ENCODE results near the gene HSFY2. TPM values are rescaled to one million over a fixed set of nuclear protein-coding genes. Genes with fewer than 3 reads are reported as not detected.
"Not testable (repeated sequence)": the region's sequence is repeated elsewhere in the genome, so short reads cannot be mapped to it uniquely, and the experiment has no call there.

Gene HSFY2
- total RNA-seq, 1 experiment from 2014 or later: not detected

DNA sequence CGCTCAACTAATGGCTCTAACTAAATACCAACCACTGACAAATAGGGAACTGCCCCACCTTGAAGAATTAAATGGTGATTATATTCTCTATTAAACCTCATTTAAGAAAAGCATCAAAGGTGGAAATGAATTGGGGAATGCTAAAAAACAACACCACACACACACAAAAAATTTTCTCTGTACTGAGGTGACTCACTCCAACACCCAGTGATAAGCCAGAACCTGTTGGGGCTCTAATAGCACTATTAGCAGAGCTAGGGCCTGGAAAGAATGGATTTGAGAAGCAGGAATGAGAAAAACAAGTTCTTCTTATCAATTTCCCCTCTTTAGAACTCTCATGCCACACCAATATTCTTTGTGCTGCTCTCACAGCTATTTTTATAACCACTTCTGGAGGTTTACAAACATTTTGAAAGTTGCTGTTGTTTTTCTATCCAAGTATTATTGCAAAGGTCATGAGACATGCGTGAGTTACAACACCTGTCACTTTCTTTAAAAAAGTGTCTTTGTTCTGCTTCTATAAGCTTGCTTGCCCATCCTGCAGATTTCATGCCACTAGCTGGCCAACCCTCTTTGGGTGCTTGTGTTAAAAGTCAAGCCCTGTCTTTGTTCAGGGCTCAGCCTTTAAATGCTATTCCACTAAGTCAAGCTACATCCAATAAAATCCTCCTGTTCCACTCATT lies 20.3 kb downstream of the HSFY2 start:
- POLR2A ChIA-PET; H3K27me3 ChIP-seq (ENCODE audit: insufficient read depth, low read length); H3K9ac ChIP-seq (ENCODE audit: low read length); ATAC-seq; H3K4me2 ChIP-seq (ENCODE audit: low read length); CTCF ChIA-PET; DNase-seq (ENCODE audit: low read depth, low spot score); BruUV-seq (replicated peaks); H3K27ac ChIP-seq (ENCODE audit: low read depth, low read length); H3K4me1 ChIP-seq (ENCODE audit: control insufficient read depth in 1 of 2, insufficient read depth in 2 of 2, low read length in 2 of 2); intact Hi-C loops (cut with micrococcal nuclease); H3K4me3 ChIP-seq (replicated peaks in 1 of 2; ENCODE audit: low read depth in 1 of 2, low read length in 2 of 2); H4K20me1 ChIP-seq (ENCODE audit: insufficient read depth); RAD21 ChIA-PET (ENCODE audit: low non-redundant PET in 1 of 2, low total read pairs in 2 of 2, uncharacterized antibody in 2 of 2, unreplicated experiment in 2 of 2); H3K36me3 ChIP-seq (ENCODE audit: control insufficient read depth in 1 of 2, insufficient read depth in 2 of 2, low read length in 2 of 2); H2AFZ ChIP-seq (ENCODE audit: low read depth, low read length, poor library complexity, severe bottlenecking); H3K9me3 ChIP-seq (ENCODE audit: control insufficient read depth in 1 of 2, insufficient read depth in 1 of 2, low read depth in 1 of 2, low read length in 2 of 2); H3K9me2 ChIP-seq (ENCODE audit: insufficient read depth); H3K79me2 ChIP-seq (ENCODE audit: insufficient read depth, low read length): not testable (repeated sequence)

DNA sequence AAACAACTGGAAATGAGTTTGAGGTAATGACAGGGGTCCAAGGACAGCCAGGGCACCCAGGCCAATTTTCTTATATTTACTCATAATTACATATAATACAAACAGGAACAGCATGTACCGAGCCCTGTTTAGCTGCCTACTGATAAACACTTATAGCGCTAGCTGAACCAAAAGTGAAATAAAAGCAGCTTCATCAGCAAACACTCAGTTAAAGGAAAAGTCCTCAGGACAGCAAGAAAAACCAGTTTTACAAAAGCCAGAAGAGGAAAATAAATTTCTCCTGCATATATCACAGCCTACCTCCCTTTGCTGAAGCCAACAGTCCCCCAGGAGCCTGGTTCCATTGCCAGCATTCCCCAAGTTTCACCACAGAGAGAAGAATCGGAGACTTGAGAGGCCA lies 49.8 kb downstream of the HSFY2 start:
- H3K27me3 ChIP-seq (ENCODE audit: insufficient read depth, low read length); CTCF ChIA-PET; H3K79me2 ChIP-seq (ENCODE audit: insufficient read depth, low read length); H3K27ac ChIP-seq (ENCODE audit: low read depth, low read length); H3K4me1 ChIP-seq (ENCODE audit: control insufficient read depth in 1 of 2, insufficient read depth in 2 of 2, low read length in 2 of 2); H2AFZ ChIP-seq (ENCODE audit: low read depth, low read length, poor library complexity, severe bottlenecking); H3K9ac ChIP-seq (ENCODE audit: low read length); POLR2A ChIA-PET; H3K9me2 ChIP-seq (ENCODE audit: insufficient read depth); H3K4me2 ChIP-seq (ENCODE audit: low read length); H4K20me1 ChIP-seq (ENCODE audit: insufficient read depth); intact Hi-C loops (cut with micrococcal nuclease); ATAC-seq; H3K36me3 ChIP-seq (ENCODE audit: control insufficient read depth in 1 of 2, insufficient read depth in 2 of 2, low read length in 2 of 2); DNase-seq (ENCODE audit: low read depth, low spot score); BruUV-seq (replicated peaks); RAD21 ChIA-PET (ENCODE audit: low non-redundant PET in 1 of 2, low total read pairs in 2 of 2, uncharacterized antibody in 2 of 2, unreplicated experiment in 2 of 2); H3K9me3 ChIP-seq (ENCODE audit: control insufficient read depth in 1 of 2, insufficient read depth in 1 of 2, low read depth in 1 of 2, low read length in 2 of 2); H3K4me3 ChIP-seq (replicated peaks in 1 of 2; ENCODE audit: low read depth in 1 of 2, low read length in 2 of 2): not testable (repeated sequence)

Other genes starting within 250 kb of the HSFY2 start
- not detected for gene HSFY1, start 227.0 kb downstream of the HSFY2 start, total RNA-seq (2021; ENCODE audit: unreplicated experiment)